Measurements from ENCODE around the gene DENND4A.
"Not testable (repeated sequence)": the region's sequence is repeated elsewhere in the genome, so short reads cannot be mapped to it uniquely, and the experiment has no call there.

DENND4A gene

DNA sequence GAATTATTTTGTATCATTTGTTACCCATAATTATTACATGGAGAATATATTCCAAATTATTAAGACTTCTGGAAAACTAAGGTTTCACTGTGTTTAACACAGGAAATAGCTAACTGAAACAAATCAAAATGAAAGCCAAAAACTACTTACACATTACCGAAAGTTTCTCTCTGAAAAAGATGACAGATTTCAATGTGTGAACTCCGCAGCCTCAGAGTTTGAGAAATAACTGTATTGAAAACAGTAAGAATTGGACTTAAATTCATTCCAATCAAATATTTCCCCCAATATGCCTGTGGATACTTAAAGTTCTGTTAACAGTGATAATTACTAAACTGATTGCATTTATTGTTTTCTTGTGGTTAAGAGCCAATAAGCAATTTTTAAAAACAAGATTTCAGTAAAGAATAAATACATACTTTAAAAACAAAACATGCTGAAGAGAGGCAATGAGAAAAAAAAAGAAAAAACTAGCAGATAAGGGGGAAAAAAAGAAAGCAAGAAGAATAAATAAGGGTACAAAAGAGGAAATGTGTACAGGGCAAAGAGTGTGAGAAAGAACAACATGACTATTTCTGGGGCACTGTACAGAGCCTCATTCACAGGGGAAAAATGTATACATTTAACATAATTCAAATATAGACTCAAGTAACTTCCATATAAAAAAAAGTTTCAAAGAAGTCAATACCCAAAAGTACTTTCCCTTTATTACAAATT is 30.7 kb downstream of the DENND4A start:
- DNase-seq (ENCODE audit: extremely low read depth in 1 of 2, low read depth in 1 of 2) = no peak

DNA sequence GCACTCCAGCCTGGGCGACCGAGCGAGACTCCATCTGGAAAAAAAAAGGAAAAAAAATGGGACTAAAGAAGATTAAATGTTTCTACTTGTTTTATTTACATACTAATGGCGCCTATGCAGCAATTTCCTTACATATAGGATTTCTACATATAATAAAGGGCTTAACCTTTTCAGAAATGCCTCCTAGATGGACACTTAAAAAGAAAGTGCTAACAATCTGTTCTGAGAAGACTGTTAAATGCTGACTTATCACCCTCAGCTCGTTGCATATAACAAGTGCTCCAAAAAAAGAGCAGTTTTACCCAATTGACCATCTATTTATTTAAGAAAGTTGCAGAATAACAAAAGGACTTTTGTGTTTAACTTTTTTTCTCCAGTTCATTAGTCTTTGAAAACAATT is 32.7 kb downstream of the DENND4A start:
- DNase-seq (ENCODE audit: extremely low read depth in 1 of 2, low read depth in 1 of 2) = no peak

DNA sequence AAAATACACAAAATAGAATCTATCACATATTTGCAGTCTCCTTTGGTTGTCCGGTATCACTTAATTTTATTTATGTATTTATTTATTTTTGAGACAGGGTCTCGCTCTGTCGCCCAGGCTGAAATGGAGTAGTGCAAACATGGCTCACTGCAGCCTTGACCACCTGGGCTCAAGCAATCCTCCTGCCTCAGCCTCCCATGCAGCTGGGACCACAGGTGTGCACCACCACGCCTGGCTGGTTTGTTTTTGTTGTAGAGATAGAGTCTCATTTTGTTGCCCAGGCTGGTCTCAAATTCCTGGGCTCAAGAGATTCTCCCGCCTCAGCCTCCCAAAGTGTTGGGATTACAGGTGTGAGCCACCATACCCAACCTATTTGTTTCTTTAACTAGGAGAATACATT is 33.9 kb downstream of the DENND4A start:
- DNase-seq (ENCODE audit: extremely low read depth in 1 of 2, low read depth in 1 of 2) = no peak

DNA sequence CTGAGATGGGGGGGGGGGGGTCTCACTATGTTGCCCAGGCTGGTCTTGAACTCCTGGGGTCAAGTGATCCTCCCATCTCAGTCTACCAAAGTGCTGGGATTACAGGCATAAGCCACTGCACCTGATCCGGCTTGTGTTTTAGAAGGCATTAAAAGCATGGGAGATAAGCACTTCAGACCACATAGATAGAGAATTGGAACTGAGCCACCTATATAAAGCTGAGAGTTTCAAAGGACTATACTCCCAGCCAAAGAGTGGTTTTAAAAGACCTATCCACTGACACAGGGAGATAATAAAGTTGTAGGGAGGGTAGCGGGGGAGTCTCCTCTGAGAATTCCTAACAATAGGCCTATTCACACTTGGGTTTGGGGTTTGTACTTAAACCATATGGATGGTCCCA is 34.8 kb downstream of the DENND4A start:
- DNase-seq (ENCODE audit: extremely low read depth in 1 of 2, low read depth in 1 of 2) = no peak

DNA sequence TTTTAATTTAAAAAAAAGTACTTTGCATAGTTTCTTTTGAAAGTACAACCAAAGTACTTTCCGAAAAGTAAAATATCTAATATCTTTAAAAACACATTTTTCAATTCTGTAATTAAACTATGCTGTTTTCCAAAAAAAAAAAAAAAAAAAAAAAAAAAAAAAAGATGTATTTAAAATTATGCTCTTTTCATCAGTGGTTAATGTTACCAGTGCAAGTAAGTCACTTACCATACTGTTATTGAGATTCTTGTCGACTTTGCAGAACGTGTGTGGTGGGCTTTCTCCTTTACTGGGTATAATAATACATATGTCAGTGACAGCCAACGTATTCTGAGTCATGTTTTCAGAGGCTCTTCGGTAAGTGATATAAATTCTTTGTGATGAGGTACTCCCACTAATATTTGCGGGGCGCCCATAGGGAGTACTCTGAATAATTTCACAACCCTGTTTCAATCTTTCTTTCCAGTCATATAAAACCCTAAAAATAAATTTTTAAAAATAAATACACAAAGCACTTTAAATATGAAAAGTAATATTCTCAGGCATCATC is 39.9 kb downstream of the DENND4A start:
- no peak for DNase-seq (ENCODE audit: extremely low read depth in 1 of 2, low read depth in 1 of 2)

DNA sequence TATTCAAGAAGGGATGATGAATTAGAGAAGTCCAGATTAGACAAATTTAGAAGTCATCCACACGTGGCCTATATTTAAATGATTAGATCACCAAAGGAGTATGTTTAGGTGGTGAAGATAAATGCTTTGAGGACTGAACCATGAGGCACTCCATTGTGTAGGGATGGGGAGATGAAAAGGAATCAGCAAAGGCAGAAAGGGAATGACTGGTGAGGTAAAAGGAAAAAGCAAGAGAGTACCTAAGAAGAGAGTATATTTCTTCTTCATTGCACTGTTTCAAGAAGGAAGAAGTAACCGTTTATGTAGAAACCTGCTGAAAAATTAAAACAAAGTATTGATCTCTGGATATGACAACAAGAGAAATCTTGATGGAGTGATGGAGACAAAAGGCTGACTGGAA is 40.7 kb downstream of the DENND4A start:
- DNase-seq (ENCODE audit: extremely low read depth in 1 of 2, low read depth in 1 of 2) = no peak

DNA sequence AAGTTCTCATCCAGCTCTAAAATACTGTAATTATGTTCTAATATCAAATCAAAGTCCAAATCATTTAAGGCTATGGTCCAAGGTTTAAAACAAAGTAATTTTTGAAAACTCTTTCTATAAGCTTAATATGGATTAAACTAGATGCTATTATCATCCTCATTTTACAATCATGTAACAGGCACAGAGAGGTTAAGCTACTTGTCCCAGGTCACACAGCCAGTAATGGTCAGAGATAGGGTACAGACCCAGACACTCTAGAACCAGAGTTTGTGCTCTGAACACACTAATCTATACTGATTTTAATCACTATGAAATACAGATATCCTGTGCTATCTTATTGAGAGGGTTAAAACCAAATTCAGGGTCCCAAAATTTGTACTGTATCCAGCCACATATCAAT is 44.8 kb downstream of the DENND4A start:
- DNase-seq (ENCODE audit: extremely low read depth in 1 of 2, low read depth in 1 of 2) = no peak

DNA sequence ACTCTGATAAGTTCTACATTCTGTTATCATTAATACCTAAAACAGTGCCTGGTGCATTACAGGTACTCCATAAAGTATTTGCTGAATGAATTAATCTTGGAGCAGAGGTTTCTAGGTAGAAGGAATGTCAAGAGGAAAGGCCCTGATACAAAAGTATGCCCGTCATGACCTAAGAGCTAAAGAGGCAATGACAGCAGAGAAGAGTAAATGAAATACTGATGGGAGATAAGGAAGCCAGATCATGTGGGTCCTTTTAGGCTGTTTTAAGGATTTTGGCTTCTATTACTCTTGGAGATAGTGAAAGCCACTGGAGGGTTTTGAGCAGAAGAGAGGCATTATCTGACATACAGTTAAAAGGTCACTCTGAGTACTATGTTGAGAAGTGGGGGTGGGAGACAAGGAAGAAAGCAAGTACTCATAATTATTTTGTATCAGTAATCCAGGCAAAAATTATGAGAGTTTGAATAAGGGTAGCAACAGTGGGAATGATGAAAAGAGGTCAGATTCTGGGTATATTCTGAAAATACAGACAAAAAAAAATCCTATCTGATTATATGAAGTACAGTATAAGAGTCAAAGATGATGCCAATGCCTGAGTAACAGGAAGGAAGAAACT is 48.3 kb downstream of the DENND4A start:
- DNase-seq (ENCODE audit: extremely low read depth in 1 of 2, low read depth in 1 of 2) = no peak

DNA sequence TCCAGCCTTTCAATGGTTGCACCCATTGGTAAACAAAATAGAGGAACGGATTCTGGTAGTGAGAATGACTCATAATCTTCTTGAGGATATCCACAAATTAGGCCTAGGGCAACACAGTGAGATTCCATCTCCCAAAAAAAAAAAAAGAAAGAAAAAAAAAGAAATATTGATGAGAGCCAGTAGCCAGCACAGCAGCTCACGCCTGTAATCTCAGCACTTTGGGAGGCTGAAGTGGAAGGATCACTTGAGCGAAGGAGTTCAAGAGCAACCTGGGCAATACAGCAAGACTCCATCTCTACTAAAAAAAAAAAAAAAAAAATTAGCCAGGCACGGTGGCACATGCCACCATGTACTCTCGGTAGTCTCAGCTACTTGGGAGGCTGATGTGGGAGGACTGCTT is 51.9 kb downstream of the DENND4A start:
- DNase-seq (ENCODE audit: extremely low read depth in 1 of 2, low read depth in 1 of 2) = no peak

DNA sequence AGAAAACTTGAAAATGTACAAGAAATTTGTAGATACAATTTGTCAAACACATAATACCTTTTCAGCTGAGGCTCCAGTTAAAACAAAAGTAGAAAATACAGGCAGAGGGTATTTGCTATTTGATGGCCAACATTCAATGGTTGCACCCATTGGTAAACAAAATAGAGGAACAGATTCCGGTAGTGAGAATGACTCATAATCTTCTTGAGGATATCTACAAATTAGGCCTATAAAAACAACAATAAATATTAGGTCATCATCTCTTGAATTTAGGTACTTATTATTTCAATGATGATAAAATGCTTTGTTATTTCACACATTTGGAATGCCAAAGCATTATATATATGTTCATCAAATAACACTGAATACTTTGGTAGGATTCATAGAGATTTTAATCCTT is 53.4 kb downstream of the DENND4A start:
- DNase-seq (ENCODE audit: extremely low read depth in 1 of 2, low read depth in 1 of 2) = no peak

DNA sequence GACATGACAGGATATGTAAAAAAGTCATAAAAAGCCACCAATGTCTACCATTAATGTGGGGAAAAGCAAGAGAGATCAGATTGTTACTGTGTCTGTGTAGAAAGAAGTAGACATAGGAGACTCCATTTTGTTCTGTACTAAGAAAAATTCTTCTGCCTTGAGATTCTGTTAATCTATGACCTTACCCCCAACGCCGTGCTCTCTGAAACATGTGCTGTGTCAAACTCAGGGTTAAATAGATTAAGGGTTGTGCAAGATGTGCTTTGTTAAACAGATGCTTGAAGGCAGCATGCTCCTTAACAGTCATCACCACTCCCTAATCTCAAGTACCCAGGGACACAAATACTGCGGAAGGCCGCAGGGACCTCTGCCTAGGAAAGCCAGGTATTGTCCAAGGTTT is 58.5 kb downstream of the DENND4A start:
- DNase-seq (ENCODE audit: extremely low read depth in 1 of 2, low read depth in 1 of 2) = not testable (repeated sequence)

DNA sequence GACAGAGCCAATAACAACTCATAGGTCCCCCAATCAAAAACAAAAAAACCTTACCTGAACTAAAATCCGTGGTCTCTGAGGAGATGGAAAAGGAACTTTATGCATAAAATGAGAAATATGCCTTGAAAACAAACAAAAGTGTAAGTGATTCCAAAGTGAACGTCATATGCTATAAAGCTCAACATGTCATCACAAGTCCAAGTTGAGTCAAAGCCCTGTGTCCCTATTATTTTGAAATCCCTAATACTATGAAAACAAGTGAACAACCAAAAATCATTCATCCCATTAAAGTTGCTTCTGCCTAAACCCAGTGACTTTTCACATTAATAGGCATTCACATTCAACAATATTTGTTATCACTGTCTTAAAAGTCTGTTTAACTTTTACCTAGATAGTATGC is 59.4 kb downstream of the DENND4A start:
- no peak for DNase-seq (ENCODE audit: extremely low read depth in 1 of 2, low read depth in 1 of 2)

DNA sequence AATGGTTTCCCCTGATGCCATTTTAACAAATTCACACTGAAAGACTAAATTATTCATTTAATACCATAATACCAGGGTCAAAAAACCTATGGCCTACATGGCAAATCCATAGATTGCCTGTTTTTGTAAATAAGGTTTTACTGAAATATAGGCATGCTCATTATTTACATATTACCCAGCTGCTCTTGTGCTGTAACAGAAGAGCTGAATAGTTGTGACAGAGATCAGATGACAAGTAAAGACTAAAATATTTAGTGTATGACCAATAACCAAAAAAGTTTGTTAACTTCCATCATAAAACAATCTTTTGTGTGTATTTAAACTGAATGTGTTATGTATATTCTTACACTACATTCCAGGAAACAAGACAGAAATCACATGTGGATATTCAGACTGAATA is 60.2 kb downstream of the DENND4A start:
- DNase-seq (ENCODE audit: extremely low read depth in 1 of 2, low read depth in 1 of 2) = no peak

DNA sequence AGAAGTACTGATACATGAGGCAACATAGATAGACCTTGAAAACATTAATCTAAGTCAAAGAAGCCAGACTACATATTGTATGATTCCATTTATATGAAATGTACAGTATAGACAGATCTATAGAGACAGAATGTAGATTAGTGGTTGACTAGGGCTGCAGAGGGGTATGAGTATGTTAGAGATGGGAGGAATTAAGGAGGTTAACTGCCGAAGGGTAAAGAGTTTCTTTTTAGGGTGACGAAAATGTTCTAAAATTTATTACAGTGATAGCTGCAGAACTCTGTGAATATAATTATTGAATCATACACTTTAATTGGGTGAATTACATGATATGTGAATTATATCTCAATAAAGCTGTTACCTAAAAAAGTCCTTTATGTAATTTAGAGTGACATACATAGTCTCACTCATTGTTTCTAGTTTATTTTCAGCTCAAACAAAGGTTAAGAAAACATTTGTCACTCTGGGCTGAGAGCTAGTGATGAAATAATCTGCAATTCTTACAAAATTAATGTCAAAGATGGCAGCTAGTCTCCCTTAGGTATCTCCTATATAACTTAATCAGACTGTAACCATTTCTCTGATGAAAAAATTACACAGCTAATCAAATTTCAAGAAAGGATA is 61.4 kb downstream of the DENND4A start:
- no peak for DNase-seq (ENCODE audit: extremely low read depth in 1 of 2, low read depth in 1 of 2)

DNA sequence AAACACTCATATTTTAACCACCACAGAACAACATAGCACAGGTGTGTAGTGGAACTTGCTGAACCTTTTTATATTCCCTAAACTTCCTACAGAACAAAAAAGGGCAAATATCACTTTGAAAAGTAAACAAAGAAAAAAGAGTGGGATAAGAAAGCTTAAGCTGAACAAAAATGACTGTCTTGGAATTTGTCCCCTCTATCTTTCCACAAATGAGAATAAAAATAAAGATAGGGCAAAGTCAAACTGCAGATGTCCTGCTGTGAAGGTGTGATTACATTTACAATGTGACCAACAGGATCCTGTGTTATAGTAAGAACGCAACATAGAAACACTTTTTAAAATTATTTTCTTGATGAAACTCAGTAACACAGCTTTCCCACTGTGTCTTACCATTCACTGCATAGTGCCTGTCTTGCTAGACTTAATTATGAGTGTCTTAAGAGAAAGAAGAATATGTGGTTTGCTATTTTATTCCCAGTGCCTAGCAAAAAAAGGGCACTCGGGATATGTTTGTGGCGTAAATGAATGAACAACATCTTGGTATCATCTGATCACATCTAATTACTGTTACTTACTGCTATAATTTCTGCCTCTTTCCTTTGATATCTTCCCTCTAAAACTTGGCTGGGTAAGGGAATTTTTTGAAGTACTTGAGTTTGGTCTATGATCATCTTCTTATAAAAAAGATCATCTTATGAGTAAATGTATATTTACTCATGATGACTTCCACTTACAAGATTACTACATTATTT is 67.5 kb downstream of the DENND4A start:
- DNase-seq (ENCODE audit: extremely low read depth in 1 of 2, low read depth in 1 of 2) = no peak

DNA sequence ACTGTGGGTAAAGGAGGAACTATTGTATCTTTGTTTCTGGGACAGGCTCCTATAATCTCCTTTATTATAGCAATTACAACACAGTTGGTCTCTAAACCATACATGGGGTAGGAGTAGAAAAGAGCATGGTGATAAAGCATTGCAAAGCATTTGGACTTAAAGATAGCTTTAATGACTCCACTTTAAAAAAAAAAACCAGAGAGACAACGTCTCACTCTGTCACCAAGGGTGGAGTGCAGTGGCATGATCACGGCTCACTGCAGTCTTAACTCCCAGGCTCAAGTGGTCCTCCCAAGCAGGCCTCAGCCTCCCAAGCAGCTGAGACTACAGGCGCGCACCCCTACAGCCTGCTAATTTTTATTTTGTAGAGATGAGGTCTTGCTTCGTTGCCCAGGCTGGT is 68.2 kb downstream of the DENND4A start:
- DNase-seq (ENCODE audit: extremely low read depth in 1 of 2, low read depth in 1 of 2) = no peak

DNA sequence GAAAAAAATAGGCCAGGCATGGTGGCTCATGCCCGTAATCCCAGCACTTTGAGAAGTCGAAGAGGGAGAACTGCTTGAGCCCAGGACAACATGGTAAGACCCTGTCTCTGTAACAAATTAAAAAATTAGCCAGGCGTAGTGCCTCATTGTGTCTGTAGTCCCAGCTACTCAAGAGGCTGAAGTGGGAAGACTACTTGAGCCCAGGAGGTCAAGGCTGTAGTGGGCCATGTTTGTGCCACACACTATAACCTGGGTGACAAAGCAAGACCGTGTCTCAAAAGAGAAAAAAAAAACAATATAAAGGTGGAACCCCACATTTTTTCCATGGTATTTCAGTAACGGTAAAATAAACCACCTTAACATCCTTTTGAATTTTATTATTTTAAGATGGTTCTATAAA is 69.9 kb downstream of the DENND4A start:
- no peak for DNase-seq (ENCODE audit: extremely low read depth in 1 of 2, low read depth in 1 of 2)

DNA sequence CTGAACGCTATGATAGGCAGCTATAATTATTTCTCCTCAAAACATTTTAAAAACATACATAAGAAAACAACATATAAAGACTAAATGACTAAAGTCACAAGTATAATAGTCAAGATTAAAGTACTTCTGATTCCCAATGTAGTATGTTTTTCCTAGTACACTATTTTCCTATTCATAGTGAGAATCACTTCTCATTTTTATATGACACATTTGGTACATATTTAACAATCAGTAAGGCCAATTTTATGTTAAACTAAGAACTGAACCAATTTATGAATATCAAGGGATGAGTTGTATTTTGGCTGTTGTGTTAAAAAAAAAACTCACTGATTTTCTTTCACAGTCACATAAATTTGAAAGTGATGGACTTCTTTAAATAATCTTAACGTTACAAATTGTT is 79.7 kb downstream of the DENND4A start:
- no peak for DNase-seq (ENCODE audit: extremely low read depth in 1 of 2, low read depth in 1 of 2)

DNA sequence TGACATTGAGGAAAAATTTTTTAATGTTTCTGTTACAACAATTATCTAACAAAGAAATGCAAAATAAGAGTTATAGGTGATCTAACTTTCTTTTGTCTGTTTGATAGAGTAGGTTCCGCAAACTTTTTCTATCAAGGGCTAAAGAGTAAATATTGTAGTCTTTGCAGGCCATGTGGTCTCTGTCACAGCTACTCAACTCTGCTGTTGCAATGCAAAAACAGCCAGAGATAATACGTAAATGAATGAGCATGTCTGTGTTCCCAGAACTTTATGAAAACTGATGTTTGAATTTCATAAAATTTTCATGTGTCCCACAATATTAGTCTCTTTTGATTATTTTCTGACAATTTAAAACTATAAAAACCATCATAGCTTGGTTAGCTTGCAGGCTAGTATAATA is 97.0 kb downstream of the DENND4A start:
- DNase-seq (ENCODE audit: extremely low read depth in 1 of 2, low read depth in 1 of 2) = no peak

DNA sequence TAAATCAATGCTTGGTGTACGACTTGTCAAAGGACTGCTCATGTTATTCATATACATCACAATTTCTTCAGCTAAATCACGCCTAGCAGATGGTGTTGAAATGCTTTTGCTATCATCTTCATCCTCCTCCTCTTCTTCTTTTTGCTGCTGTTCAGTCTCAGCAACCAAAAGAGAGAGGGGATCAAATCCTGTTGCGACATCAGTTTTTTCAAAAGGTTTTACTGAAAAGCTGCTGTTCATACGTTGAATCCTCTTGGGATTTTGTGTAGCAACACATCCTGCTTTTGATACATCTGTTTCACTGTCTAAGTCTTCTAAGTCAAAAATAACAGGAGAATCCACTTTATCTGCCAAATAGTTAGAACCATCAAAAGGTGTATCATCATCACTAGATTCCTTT is 101.3 kb downstream of the DENND4A start:
- no peak for DNase-seq (ENCODE audit: extremely low read depth in 1 of 2, low read depth in 1 of 2)

DNA sequence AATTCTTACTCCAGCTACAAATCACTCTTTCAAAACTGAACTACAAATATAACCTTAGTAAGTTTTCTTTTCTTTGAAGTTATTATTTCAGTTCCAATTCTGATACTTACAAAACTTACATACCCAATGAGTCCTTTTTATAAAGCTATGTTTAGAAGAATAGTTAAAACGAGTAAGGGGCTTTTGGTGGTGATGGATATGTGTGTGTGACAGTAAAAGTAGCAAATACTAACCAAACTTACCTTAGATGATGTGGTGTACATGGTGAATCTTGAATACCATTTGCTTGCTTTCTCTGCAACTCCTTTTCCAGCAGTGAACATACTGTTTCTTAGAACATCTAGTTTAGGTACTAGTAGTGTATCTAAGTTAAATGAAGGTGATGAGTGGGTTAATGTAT is 101.9 kb downstream of the DENND4A start:
- DNase-seq (ENCODE audit: extremely low read depth in 1 of 2, low read depth in 1 of 2) = no peak

DNA sequence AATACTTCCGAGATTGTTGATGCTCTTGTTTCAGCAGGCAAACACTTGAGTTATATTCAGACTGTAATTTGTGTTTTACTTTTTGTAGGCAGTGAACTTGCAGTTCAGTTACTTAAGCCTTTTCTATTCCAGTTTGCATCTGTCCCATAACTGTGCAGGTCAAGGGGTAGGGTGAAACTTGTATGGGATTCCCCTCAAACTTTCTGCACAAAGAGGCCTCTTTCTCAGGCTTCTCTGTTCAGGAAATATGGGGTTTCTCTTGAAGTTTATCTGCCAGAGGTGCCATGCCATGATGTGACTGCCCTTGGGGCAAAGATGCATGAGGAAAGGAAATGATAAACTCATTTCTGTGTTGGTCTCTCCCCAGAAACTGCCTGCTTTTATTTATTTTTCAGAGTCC is 103.6 kb downstream of the DENND4A start:
- no peak for DNase-seq (ENCODE audit: extremely low read depth in 1 of 2, low read depth in 1 of 2)
